Natural killer cell (primary cell): ENCODE data around the gene GRHL1. TPM values are rescaled to one million over a fixed set of nuclear protein-coding genes. Genes with fewer than 3 reads are reported as not detected.

ENCODE experiments used
- ATAC-seq, 3 donors: fragments of 150-1000 bp in 2 of 3; fragments of 200-7000 bp in 1 of 3; cut with Tn5 transposase; 1 replicate in 1 of 3; 2 replicates in 2 of 3; pipeline ENCODE4 v1.10.0; 2021; ENCODE audit warnings: mild to moderate bottlenecking in 2 of 3, moderate library complexity in 2 of 3
- DNase-seq, 2 donors: peaks; one replicate each; pipeline versions ENCODE4 v3.0.0 to v3.0.0-alpha.2; 2013 to 2021; ENCODE audit warnings: mixed read lengths in 1 of 2
- H3K27ac ChIP-seq: one replicate; pipeline ENCODE4 v1.5.1; 2013; ENCODE audit warnings: mild to moderate bottlenecking, low read length
- H3K27me3 ChIP-seq: one replicate; pipeline ENCODE4 v1.6.1; 2013; ENCODE audit warnings: low read length; ENCODE audit not compliant: control insufficient read depth, insufficient read depth
- H3K36me3 ChIP-seq: one replicate; pipeline ENCODE4 v1.6.1; 2013; ENCODE audit warnings: low read length; ENCODE audit not compliant: control insufficient read depth, insufficient read depth
- H3K4me1 ChIP-seq: one replicate; pipeline ENCODE4 v1.6.1; 2013; ENCODE audit warnings: low read length; ENCODE audit not compliant: control insufficient read depth, insufficient read depth
- H3K4me3 ChIP-seq: one replicate; pipeline ENCODE4 v1.5.1; 2013; ENCODE audit warnings: low read length
- H3K9me3 ChIP-seq: one replicate; pipeline ENCODE4 v1.6.1; 2013; ENCODE audit warnings: low read length; ENCODE audit not compliant: control insufficient read depth, insufficient read depth
- H3K27ac Mint-ChIP-seq, 2 donors: one replicate each; pipeline ENCODE4 v1.8.0; 2022; ENCODE audit warnings: mild to moderate bottlenecking in 2 of 2, mixed read lengths in 2 of 2, moderate library complexity in 1 of 2
- H3K27me3 Mint-ChIP-seq, 2 donors: one replicate each; pipeline ENCODE4 v1.8.0; 2022; ENCODE audit warnings: low read depth in 2 of 2, mixed read lengths in 2 of 2
- H3K36me3 Mint-ChIP-seq: one replicate; pipeline ENCODE4 v1.8.0; 2022; ENCODE audit warnings: mixed read lengths
- H3K4me1 Mint-ChIP-seq, 2 donors: one replicate each; pipeline ENCODE4 v1.8.0; 2022; ENCODE audit warnings: mixed read lengths in 2 of 2
- H3K4me3 Mint-ChIP-seq: one replicate; pipeline ENCODE4 v1.8.0; 2022; ENCODE audit warnings: mild to moderate bottlenecking, moderate library complexity, mixed read lengths
- H3K9me3 Mint-ChIP-seq, 2 donors: one replicate each; pipeline ENCODE4 v1.8.0; 2022; ENCODE audit warnings: mixed read lengths in 2 of 2
- WGBS: methylation state at CpG from one replicate; pipeline ENCODE4 v1.1.7; 2013; ENCODE audit warnings: missing lambda C conversion rate; ENCODE audit not compliant: insufficient coverage; 5-methylcytosine and 5-hydroxymethylcytosine counted together
- intact Hi-C: fragments of 100-400 bp; cut with micrococcal nuclease; formaldehyde crosslinking; loops from one replicate; pipeline ENCODE4 v1.14.2; 2022
- total RNA-seq, 4 donors: library from RNA; stranded (reverse); fragments of 120-200 nt in 1 of 4; gene quantifications; one replicate each; pipeline versions ENCODE4 v1.2.3 to v1.2.4, GENCODE V29; 2013 to 2022
- TF ChIP-seq, protein P1 (sequence below): fragments of 200-600 bp; IDR thresholded peaks from one replicate; pipeline ENCODE4 v1.8.0; 2022; ENCODE audit warnings: antibody characterized with exemption

Gene GRHL1
- total RNA-seq, 3 donors from 2014 or later (not counting 1 experiment from before 2014, with no cell fraction given) = 1.6 to 3.6 (median 3.2) TPM

DNA sequence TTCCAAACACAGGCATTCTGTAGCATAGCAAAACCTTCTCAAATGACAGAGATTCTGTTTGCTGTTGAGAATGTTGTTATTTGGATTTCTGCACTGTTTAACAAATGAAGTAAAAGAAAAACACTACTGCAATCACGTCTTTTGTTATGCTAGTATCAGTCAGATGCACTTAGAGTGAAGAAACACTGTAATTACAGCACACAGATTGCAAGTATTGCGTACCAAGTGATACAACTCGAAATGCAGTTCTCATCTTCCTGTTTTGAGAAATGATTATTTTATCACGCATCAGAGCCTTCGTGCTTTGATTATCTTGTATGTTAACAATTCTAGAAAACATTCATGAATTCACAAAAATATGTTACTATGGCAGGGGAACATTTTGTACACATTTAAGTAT lies 50.1 kb downstream of the GRHL1 start:
- WGBS = 91% methylated on average over 5 of the region's 5 CpGs
- H3K36me3 ChIP-seq = no peaks in the 10 kb centered on the region
- H3K4me3 ChIP-seq = no peak overlapping the region
- TF ChIP-seq, protein P1, sequence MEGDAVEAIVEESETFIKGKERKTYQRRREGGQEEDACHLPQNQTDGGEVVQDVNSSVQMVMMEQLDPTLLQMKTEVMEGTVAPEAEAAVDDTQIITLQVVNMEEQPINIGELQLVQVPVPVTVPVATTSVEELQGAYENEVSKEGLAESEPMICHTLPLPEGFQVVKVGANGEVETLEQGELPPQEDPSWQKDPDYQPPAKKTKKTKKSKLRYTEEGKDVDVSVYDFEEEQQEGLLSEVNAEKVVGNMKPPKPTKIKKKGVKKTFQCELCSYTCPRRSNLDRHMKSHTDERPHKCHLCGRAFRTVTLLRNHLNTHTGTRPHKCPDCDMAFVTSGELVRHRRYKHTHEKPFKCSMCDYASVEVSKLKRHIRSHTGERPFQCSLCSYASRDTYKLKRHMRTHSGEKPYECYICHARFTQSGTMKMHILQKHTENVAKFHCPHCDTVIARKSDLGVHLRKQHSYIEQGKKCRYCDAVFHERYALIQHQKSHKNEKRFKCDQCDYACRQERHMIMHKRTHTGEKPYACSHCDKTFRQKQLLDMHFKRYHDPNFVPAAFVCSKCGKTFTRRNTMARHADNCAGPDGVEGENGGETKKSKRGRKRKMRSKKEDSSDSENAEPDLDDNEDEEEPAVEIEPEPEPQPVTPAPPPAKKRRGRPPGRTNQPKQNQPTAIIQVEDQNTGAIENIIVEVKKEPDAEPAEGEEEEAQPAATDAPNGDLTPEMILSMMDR = no peak
- no peaks in the 10 kb centered on the region for H3K9me3 Mint-ChIP-seq
- H3K9me3 ChIP-seq = no peaks in the 10 kb centered on the region
- H3K4me1 ChIP-seq = peaks cover 1% of the 10 kb centered on the region
- H3K4me1 Mint-ChIP-seq = peaks cover 0 to 2% of the 10 kb centered on the region in 2 donors
- H3K4me3 Mint-ChIP-seq = no peak overlapping the region
- H3K27ac ChIP-seq = no peak overlapping the region
- intact Hi-C loops = no loop called here
- ATAC-seq = no peak
- peak overlapping the region in 1 of 2 donors; percentile 15 for H3K27ac Mint-ChIP-seq
- H3K27me3 Mint-ChIP-seq = peaks cover 0 to under 1% of the 10 kb centered on the region in 2 donors
- H3K27me3 ChIP-seq = peaks cover 3% of the 10 kb centered on the region
- no peak for DNase-seq
- H3K36me3 Mint-ChIP-seq = no peaks in the 10 kb centered on the region

DNA sequence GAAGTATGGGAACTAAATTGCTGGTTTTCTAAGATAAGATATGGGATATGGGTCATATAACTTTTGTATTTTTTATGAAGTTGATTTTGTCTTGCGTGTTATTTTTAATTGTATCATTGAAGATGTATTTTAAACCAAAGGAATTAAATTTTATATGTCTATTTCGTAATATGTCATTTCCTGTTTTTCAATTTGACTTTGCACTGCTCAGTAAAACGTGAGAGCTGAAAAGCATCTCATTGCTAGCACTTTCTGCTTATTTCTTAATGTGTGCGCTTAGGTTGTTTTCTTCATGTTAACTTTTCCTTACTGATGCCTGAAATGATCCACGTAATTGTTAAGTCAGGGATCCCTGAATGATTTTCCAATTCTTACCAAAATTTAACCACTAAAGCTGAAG lies 50.6 kb downstream of the GRHL1 start:
- Histone ChIP-seq H3K4me3 (no peak overlapping the region), H3K27ac (no peak overlapping the region), H3K27me3 (peaks cover 7% of the 10 kb centered on the region), H3K9me3 (no peaks in the 10 kb centered on the region), H3K4me1 (peaks cover 5% of the 10 kb centered on the region), H3K36me3 (no peaks in the 10 kb centered on the region)
- 76% methylated on average over 4 of the region's 5 CpGs for WGBS
- Mint-ChIP-seq H3K9me3 (no peaks in the 10 kb centered on the region), H3K4me3 (no peak overlapping the region), H3K36me3 (no peaks in the 10 kb centered on the region), H3K27me3 (peaks cover 0 to 3% of the 10 kb centered on the region in 2 donors), H3K27ac (peak overlapping the region in 1 of 2 donors; percentile 15), H3K4me1 (peaks cover 0 to 5% of the 10 kb centered on the region in 2 donors)
- TF ChIP-seq, protein P1 = no peak
- DNase-seq (no peak), ATAC-seq (no peak)
- intact Hi-C loops = no loop called here

DNA sequence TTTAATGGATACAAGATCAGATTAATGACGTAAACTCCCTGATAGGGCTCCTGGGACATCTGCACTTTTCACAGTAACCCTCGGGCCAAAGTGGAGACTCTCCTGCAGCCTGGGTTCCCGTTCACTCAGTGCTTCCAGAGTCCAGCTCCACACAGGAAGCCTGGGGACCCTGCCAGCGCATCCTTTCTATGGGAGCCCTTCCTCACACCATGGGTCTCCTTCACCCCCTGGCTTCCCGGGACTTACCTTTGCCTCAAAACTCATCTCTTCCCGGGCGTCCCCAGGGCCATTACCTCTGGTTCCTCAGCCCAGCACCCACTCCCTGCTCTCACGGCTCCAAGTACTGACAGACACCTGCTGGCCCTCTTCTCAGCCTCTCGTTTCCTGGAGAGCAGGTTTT lies 51.2 kb downstream of the GRHL1 start:
- intact Hi-C loops = no loop called here
- Mint-ChIP-seq H3K4me1 (peaks cover 0 to 5% of the 10 kb centered on the region in 2 donors), H3K27me3 (peaks cover 0 to 5% of the 10 kb centered on the region in 2 donors), H3K4me3 (no peak overlapping the region), H3K27ac (no peak overlapping the region), H3K36me3 (no peaks in the 10 kb centered on the region), H3K9me3 (no peaks in the 10 kb centered on the region)
- Histone ChIP-seq H3K4me1 (peaks cover 5% of the 10 kb centered on the region), H3K9me3 (no peaks in the 10 kb centered on the region), H3K36me3 (no peaks in the 10 kb centered on the region), H3K27ac (no peak overlapping the region), H3K4me3 (no peak overlapping the region), H3K27me3 (peaks cover 7% of the 10 kb centered on the region)
- TF ChIP-seq, protein P1 = no peak
- WGBS = 91% methylated on average over 9 of the region's 9 CpGs
- ATAC-seq (no peak), DNase-seq (no peak)
